Testis (tissue), 2 donors: ENCODE data around the gene ATRNL1.
"Not testable (repeated sequence)": the region's sequence is repeated elsewhere in the genome, so short reads cannot be mapped to it uniquely, and the experiment has no call there.

Source experiments
- POLR2A ChIP-seq: fragments of 450-650 bp; IDR thresholded peaks from one replicate; pipeline ENCODE4 v1.6.1; 2017; ENCODE audit warnings: antibody characterized with exemption, mild to moderate bottlenecking, moderate library complexity
- TF ChIP-seq, protein P1 (sequence below), 3 experiments: fragments of 450-650 bp in 2 of 3; fragments of 200-600 bp in 1 of 3; sonication (generic) in 1 of 3; IDR thresholded peaks; one replicate each; pipeline ENCODE4 v1.5.1; 2016 to 2019; ENCODE audit warnings: antibody characterized with exemption in 3 of 3, mild to moderate bottlenecking in 2 of 3, moderate library complexity in 1 of 3

DNA sequence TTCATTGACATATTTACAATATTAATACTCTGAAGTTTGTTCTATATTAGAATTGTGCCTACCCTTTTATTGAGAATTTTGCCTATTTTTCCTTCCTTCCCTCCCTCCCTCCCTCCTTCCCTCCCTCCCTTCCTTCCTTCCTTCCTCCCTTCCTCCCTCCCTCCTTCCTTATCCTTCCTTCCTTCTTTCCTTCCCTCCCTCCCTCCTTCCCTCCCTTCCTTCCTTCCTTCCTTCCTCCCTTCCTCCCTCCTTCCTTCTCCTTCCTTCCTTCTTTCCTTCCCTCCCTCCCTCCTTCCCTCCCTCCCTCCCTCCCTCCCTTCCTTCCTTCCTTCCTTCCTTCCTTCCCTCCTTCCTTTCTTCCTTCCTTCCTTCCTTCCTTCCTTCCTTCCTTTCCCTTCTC lies 434.5 kb downstream of the ATRNL1 start:
- TF ChIP-seq, protein P1, sequence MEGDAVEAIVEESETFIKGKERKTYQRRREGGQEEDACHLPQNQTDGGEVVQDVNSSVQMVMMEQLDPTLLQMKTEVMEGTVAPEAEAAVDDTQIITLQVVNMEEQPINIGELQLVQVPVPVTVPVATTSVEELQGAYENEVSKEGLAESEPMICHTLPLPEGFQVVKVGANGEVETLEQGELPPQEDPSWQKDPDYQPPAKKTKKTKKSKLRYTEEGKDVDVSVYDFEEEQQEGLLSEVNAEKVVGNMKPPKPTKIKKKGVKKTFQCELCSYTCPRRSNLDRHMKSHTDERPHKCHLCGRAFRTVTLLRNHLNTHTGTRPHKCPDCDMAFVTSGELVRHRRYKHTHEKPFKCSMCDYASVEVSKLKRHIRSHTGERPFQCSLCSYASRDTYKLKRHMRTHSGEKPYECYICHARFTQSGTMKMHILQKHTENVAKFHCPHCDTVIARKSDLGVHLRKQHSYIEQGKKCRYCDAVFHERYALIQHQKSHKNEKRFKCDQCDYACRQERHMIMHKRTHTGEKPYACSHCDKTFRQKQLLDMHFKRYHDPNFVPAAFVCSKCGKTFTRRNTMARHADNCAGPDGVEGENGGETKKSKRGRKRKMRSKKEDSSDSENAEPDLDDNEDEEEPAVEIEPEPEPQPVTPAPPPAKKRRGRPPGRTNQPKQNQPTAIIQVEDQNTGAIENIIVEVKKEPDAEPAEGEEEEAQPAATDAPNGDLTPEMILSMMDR (IDR thresholded peaks at IDR 0.05), result not testable (repeated sequence)
- TF ChIP-seq POLR2A, result not testable (repeated sequence)
